ENCODE data around the gene MACC1. TPM values are rescaled to one million over a fixed set of nuclear protein-coding genes. Genes with fewer than 3 reads are reported as not detected.

MACC1 gene
- total and polyA plus RNA-seq, 2 of the 13 experiments (the other 11 are each of a cell fraction or from before 2014, with no cell fraction given), result 0.04 TPM; not detected in 1

- TF ChIP-seq GMEB1 (CRISPR knock-in tag; IDR thresholded peaks at IDR 0.05; ENCODE audit: borderline replicate concordance) (peak; percentile 60; the same call in 1 of the 2 replicates), ARNT2 (CRISPR knock-in tag; IDR thresholded peaks at IDR 0.05; ENCODE audit: low read depth) (0 out of 2 replicates have a peak, but pooled peaks have one; percentile 58), ERF (CRISPR knock-in tag; IDR thresholded peaks at IDR 0.05) (peak; percentile 86), ZNF572 (CRISPR knock-in tag; IDR thresholded peaks at IDR 0.05) (no peak), SIX1 (CRISPR knock-in tag; IDR thresholded peaks at IDR 0.05; ENCODE audit: borderline replicate concordance) (peak; percentile 55; the same call in 1 of the 2 replicates), ZEB1 (IDR thresholded peaks at IDR 0.05; ENCODE audit: insufficient replicate concordance, low read depth) (no peak), NFYB (CRISPR knock-in tag; IDR thresholded peaks at IDR 0.05) (no peak), RNF219 (CRISPR knock-in tag; IDR thresholded peaks at IDR 0.05) (peak; percentile 26; the same call in 1 of the 2 replicates), HMGXB4 (CRISPR knock-in tag; IDR thresholded peaks at IDR 0.05; ENCODE audit: borderline replicate concordance in 1 of 2, low read depth in 1 of 2) (peak; percentile 38 to 63; a peak in 2 of 4 replicates), PHF20 (CRISPR knock-in tag; IDR thresholded peaks at IDR 0.05) (peak; percentile 71), SRSF1 (optimal IDR thresholded peaks at IDR 0.05; ENCODE audit: low read depth, low read length) (no peak), ZMYM2 (CRISPR knock-in tag; IDR thresholded peaks at IDR 0.05) (peak; percentile 82; the same call in 1 of the 2 replicates), LCORL (IDR thresholded peaks at IDR 0.05) (no peak), LCORL (CRISPR knock-in tag; IDR thresholded peaks at IDR 0.05) (peak; percentile 94), KDM1A (CRISPR knock-in tag; IDR thresholded peaks at IDR 0.05) (0 out of 2 replicates have a peak, but pooled peaks have one; percentile 29), FOSL2 (CRISPR knock-in tag; IDR thresholded peaks at IDR 0.05) (peak; percentile 99), ZFP82 (CRISPR knock-in tag; IDR thresholded peaks at IDR 0.05; ENCODE audit: borderline replicate concordance) (peak; percentile 58; the same call in 1 of the 2 replicates), ZNF772 (CRISPR knock-in tag; IDR thresholded peaks at IDR 0.05) (peak; percentile 78; the same call in 1 of the 2 replicates)
- TF ChIP-seq, protein P1, sequence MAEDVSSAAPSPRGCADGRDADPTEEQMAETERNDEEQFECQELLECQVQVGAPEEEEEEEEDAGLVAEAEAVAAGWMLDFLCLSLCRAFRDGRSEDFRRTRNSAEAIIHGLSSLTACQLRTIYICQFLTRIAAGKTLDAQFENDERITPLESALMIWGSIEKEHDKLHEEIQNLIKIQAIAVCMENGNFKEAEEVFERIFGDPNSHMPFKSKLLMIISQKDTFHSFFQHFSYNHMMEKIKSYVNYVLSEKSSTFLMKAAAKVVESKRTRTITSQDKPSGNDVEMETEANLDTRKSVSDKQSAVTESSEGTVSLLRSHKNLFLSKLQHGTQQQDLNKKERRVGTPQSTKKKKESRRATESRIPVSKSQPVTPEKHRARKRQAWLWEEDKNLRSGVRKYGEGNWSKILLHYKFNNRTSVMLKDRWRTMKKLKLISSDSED (CRISPR knock-in tag; IDR thresholded peaks at IDR 0.05), result no peak
- TF ChIP-seq, protein P2, sequence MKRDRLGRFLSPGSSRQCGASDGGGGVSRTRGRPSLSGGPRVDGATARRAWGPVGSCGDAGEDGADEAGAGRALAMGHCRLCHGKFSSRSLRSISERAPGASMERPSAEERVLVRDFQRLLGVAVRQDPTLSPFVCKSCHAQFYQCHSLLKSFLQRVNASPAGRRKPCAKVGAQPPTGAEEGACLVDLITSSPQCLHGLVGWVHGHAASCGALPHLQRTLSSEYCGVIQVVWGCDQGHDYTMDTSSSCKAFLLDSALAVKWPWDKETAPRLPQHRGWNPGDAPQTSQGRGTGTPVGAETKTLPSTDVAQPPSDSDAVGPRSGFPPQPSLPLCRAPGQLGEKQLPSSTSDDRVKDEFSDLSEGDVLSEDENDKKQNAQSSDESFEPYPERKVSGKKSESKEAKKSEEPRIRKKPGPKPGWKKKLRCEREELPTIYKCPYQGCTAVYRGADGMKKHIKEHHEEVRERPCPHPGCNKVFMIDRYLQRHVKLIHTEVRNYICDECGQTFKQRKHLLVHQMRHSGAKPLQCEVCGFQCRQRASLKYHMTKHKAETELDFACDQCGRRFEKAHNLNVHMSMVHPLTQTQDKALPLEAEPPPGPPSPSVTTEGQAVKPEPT (CRISPR knock-in tag; IDR thresholded peaks at IDR 0.05; ENCODE audit: low read depth), result peak; percentile 83; the same call in 1 of the 2 replicates
These were observed 2.5 kb upstream of the MACC1 start (continued) for GRCh38 chr7:20219446-20220292.
